MCF 10A (cell line): Measurements from ENCODE around the gene TMEM174. TPM values are rescaled to one million over a fixed set of nuclear protein-coding genes. Genes with fewer than 3 reads are reported as not detected.

ENCODE experiments used
- BruUV-seq: library from RNA; stranded (reverse); fragments of 400-500 nt; replicated peaks from 2 replicates; lab custom pipeline; 2021; lab: Mats Ljungman, UMichigan
- CTCF ChIA-PET: fragments of 300-600 bp; sonication (Branson Sonifier 250); formaldehyde crosslinking; extraction: SDS; loops from one replicate; lab custom pipeline; 2021; ENCODE audit warnings: antibody characterized with exemption, inconsistent platforms; lab: Yijun Ruan, JAX
- POLR2A ChIA-PET: fragments of 300-600, 350-650 bp; sonication (Branson Sonifier 250); formaldehyde crosslinking; extraction: SDS; loops from one replicate; lab custom pipeline; 2020; ENCODE audit warnings: antibody characterized with exemption, inconsistent platforms; lab: Yijun Ruan, JAX
- DNase-seq: peaks from one replicate; pipeline ENCODE4 v3.0.0-alpha.2; 2018; ENCODE audit not compliant: unreplicated experiment
- H3K27ac Mint-ChIP-seq: one replicate; pipeline ENCODE4 v1.8.0; 2022; ENCODE audit warnings: mild to moderate bottlenecking, low read depth, mixed read lengths; ENCODE audit not compliant: unreplicated experiment
- H3K27me3 Mint-ChIP-seq: one replicate; pipeline ENCODE4 v1.8.0; 2022; ENCODE audit warnings: mixed read lengths; ENCODE audit not compliant: insufficient read depth, unreplicated experiment
- H3K36me3 Mint-ChIP-seq: one replicate; pipeline ENCODE4 v1.8.0; 2022; ENCODE audit warnings: mild to moderate bottlenecking, moderate library complexity, mixed read lengths; ENCODE audit not compliant: insufficient read depth, unreplicated experiment
- H3K4me1 Mint-ChIP-seq: one replicate; pipeline ENCODE4 v1.8.0; 2022; ENCODE audit warnings: mixed read lengths; ENCODE audit not compliant: insufficient read depth, unreplicated experiment
- H3K4me3 Mint-ChIP-seq: one replicate; pipeline ENCODE4 v1.8.0; 2022; ENCODE audit warnings: mild to moderate bottlenecking, moderate library complexity, mixed read lengths; ENCODE audit not compliant: unreplicated experiment
- H3K9me3 Mint-ChIP-seq: one replicate; pipeline ENCODE4 v1.8.0; 2022; ENCODE audit warnings: mixed read lengths; ENCODE audit not compliant: unreplicated experiment
- CTCF ChIP-seq: fragments of 200-600 bp; IDR thresholded peaks from one replicate; pipeline ENCODE4 v1.8.0; 2022; ENCODE audit warnings: antibody characterized with exemption, mild to moderate bottlenecking; ENCODE audit not compliant: unreplicated experiment
- intact Hi-C: fragments of 100-400 bp; cut with micrococcal nuclease; formaldehyde crosslinking; loops from 2 replicates; pipeline ENCODE4 v1.14.1; 2022
- total RNA-seq: library from RNA; stranded (reverse); gene quantifications from 2 replicates; pipeline ENCODE4 v1.2.3, GENCODE V29; 2022

TMEM174 gene
- total RNA-seq, 1 experiment from 2014 or later, result not detected

GRCh38 chr5:73180566-73180965 is 7.6 kb downstream of the TMEM174 start:
- TF ChIP-seq CTCF, result no peak
- intact Hi-C loops, result no loop called here
- CTCF ChIA-PET, result interaction anchor here (0.6 kb wide), 1 partner anchor 287 kb away, joined by 5 read pairs; no protein-coding TSS in a partner anchor
- Mint-ChIP-seq H3K4me3 (no peak overlapping the region), H3K27ac (no peak overlapping the region), H3K36me3 (no peaks in the 10 kb centered on the region), H3K27me3 (no peaks in the 10 kb centered on the region), H3K9me3 (peaks cover 6% of the 10 kb centered on the region), H3K4me1 (no peaks in the 10 kb centered on the region)
- BruUV-seq, result no TSS peak
- POLR2A ChIA-PET, result no interaction called here
- DNase-seq, result no peak

- H3K27ac Mint-ChIP-seq, result no peak overlapping the region
- POLR2A ChIA-PET, result no interaction called here
- no peaks in the 10 kb centered on the region for H3K4me1 Mint-ChIP-seq
- no peaks in the 10 kb centered on the region for H3K36me3 Mint-ChIP-seq
- CTCF ChIA-PET, result interaction anchor here (0.7 kb wide), 2 partner anchors 13 to 56 kb away, joined by 3 to 5 read pairs; no protein-coding TSS in a partner anchor
- H3K4me3 Mint-ChIP-seq, result no peak overlapping the region
- BruUV-seq, result no TSS peak
- H3K27me3 Mint-ChIP-seq, result no peaks in the 10 kb centered on the region
- peaks cover 6% of the 10 kb centered on the region for H3K9me3 Mint-ChIP-seq
- DNase-seq, result no peak
- TF ChIP-seq CTCF, result no peak
- intact Hi-C loops, result no loop called here
These were observed 9.3 kb downstream of the TMEM174 start for GRCh38 chr5:73182307-73182706.

DNA sequence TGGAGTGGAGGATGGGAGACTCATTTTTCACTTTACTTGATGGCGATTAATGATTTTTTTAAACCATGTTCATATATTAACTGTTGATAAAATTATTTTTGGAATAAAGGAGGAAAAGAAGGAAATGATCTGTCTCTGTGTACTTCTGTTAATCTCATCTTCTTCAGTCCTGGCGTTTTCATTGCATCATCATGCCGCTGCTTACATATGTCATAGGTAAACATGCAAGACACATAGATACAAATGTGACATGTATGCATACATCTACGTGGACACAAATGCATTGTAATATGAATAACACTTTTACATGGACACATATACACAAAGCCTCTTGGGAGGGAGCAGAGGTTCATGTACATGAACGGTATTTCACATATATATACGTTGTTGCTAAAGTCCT is 10.0 kb downstream of the TMEM174 start:
- Mint-ChIP-seq H3K9me3 (peaks cover 6% of the 10 kb centered on the region), H3K4me3 (no peak overlapping the region), H3K36me3 (no peaks in the 10 kb centered on the region), H3K4me1 (no peaks in the 10 kb centered on the region), H3K27me3 (no peaks in the 10 kb centered on the region), H3K27ac (no peak overlapping the region)
- intact Hi-C loops, result no loop called here
- no peak for DNase-seq
- ChIA-PET POLR2A (no interaction called here), CTCF (no interaction called here)
- BruUV-seq, result no TSS peak
- TF ChIP-seq CTCF, result no peak

DNA sequence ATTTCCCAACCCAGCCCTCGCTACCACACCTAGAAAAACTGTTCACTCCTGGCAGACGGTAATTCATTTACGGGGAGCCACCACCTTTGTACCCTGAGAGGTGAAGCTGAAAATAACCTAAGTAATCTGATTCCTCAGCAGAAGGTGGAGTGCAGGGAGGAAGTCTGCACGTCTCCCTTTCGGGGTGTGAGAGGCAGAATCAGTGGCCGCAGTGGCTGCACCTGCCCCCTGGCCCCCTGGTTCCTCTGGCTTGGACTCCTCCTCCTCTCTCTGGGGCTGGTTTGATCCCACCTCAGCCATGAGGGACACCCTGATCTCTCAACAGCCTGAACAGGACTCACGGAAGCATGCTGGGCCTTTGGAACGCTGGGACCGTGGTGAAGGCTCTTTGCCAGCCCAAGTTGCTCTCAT is 10.5 kb downstream of the TMEM174 start:
- no TSS peak for BruUV-seq
- no peaks in the 10 kb centered on the region for H3K4me1 Mint-ChIP-seq
- intact Hi-C loops, result no loop called here
- no peak for TF ChIP-seq CTCF
- no peak for DNase-seq
- H3K9me3 Mint-ChIP-seq, result peaks cover 6% of the 10 kb centered on the region
- H3K4me3 Mint-ChIP-seq, result no peak overlapping the region
- H3K27ac Mint-ChIP-seq, result no peak overlapping the region
- ChIA-PET POLR2A (no interaction called here), CTCF (no interaction called here)
- H3K36me3 Mint-ChIP-seq, result no peaks in the 10 kb centered on the region
- H3K27me3 Mint-ChIP-seq, result no peaks in the 10 kb centered on the region
